22Rv1 (cell line): ENCODE data around the gene PRDM16.

Source experiments
- H3K27ac ChIP-seq: fragments of 450-650 bp; 2 replicates; pipeline ENCODE4 v1.5.1; 2017
- ZFX ChIP-seq: fragments of 450-650 bp; IDR thresholded peaks from 2 replicates; pipeline ENCODE4 v1.6.1; 2017; ENCODE audit warnings: antibody characterized with exemption, borderline replicate concordance
- TF ChIP-seq, protein P1 (sequence below): fragments of 450-650 bp; IDR thresholded peaks from 2 replicates; pipeline ENCODE4 v1.5.1; 2017; ENCODE audit warnings: mild to moderate bottlenecking

The PRDM16 gene

DNA sequence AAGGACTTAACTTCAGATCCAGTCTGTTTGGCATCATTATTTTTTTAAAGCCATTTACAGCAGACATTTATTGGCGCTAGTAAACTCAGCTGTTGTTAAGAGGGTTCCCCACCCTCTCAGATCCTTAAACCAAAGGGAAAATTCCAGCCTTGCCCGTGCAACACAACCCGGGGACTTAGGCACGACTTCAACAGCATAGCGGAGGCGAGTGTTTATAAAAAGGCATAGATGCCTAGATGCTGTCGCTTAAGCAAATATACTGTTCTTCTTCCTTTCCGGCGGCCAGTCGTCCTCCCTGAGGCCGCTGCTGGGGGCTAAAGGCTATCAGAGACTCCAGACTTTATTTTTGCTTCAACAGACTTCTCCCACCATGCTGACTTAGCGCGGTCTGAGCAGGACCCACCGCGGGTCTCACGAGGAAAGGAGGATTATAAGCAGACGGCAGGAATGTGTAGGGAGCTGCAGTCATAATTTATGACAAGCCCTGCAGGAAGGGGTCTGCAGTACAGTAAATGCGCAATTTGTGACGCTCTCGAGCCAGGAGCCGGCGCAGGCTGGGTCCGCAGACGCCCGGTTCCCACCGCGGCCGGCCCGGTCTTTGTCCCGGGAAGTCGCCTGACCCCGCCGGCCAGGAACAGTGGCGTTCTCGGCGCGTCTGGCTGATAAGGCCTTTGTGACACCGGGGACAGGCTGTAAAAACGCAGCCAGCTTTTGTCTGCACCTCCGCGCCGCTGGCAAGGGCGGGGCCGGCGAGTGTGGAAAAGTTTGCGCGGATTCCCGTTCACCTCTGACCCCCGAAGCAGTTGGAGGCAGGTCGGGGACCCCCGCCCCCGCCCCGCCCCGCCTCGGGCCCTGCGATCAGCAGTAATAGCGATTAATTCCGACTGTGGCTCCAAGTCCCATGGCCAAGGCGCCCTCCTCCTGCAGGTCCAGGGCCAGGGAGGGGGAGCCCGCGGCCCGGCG, 324.3 kb downstream of the PRDM16 start:
- TF ChIP-seq, protein P1, sequence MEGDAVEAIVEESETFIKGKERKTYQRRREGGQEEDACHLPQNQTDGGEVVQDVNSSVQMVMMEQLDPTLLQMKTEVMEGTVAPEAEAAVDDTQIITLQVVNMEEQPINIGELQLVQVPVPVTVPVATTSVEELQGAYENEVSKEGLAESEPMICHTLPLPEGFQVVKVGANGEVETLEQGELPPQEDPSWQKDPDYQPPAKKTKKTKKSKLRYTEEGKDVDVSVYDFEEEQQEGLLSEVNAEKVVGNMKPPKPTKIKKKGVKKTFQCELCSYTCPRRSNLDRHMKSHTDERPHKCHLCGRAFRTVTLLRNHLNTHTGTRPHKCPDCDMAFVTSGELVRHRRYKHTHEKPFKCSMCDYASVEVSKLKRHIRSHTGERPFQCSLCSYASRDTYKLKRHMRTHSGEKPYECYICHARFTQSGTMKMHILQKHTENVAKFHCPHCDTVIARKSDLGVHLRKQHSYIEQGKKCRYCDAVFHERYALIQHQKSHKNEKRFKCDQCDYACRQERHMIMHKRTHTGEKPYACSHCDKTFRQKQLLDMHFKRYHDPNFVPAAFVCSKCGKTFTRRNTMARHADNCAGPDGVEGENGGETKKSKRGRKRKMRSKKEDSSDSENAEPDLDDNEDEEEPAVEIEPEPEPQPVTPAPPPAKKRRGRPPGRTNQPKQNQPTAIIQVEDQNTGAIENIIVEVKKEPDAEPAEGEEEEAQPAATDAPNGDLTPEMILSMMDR = no peak
- no peak for TF ChIP-seq ZFX
- H3K27ac ChIP-seq = no peak overlapping the region

- no peak for TF ChIP-seq ZFX
- TF ChIP-seq, protein P1 = no peak
- H3K27ac ChIP-seq = no peak overlapping the region
These were observed 325.3 kb downstream of the PRDM16 start for GRCh38 chr1:3393987-3394920.

DNA sequence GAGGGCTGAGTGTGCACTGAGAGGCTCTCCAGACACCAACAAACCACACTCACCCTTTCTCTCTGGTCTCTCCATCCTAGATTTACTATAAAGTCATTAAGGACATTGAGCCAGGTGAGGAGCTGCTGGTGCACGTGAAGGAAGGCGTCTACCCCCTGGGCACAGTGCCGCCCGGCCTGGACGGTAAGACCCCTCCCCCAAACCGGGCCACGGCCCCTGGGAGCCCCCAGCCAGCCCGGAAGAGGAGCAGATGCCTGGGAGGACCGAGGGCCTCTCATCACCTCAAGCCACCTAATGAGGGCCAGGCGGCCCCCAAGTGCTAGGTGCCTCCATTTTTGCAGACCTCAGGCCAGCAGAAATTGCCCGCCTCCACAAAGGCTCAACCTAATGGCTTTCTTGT, 327.4 kb downstream of the PRDM16 start:
- no peak overlapping the region for H3K27ac ChIP-seq
- no peak for TF ChIP-seq ZFX

DNA sequence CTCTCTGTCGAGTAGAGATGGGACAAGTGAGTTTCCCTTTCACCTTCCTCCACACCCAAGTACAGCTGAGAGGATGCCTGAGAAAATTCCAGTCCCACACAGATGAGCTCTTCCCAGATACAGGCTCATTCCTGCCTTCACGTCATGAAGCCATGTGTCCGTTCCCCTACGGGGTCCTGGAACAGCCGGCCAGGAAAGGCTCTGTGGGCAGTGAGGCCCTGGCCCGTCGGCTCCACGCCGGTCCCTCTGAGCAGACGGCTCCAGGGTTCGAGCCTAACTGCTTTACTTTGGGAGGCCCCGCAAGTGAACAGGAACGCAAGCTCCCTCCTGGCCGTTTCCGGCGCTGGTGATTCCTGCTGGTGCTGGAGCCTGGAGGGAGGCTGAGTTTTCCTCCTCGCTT, 328.3 kb downstream of the PRDM16 start:
- TF ChIP-seq ZFX = no peak
- no peak overlapping the region for H3K27ac ChIP-seq

DNA sequence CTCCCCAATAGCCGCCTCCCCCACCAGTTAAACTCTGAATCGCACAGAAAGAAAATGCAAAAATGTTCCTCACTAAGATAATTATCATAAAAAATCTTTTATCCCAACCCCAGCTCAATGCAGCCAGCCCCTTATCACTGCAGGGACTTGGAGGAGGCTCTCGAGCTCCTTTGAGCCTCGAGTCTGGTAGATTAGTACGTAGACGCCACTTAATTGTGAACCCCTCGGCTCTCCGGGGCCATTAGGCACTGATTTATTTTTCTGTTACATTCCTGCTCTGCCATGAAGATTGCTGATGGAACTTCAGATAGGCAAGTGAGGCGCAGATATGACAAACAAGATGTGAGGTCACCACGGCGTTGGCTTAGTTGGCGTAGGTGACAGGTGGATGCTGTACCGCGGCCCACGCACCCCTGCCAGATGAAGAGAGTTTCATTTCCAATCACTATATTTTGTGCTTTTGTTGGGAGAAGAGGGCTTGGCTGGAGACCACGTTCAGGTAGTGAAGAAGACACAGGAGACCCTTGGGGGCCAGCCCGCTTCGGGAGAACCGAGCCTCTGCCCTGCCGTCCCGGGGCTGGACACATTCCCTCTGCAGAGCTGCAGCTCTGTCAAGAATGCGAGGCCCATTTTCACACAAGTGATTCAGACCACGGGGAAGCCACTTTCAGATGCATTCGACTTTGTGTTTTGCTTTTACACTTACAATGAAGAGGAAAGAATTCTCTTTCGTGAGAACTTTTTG, 329.6 kb downstream of the PRDM16 start:
- H3K27ac ChIP-seq = no peak overlapping the region
- TF ChIP-seq, protein P1 = no peak
- TF ChIP-seq ZFX = no peak

DNA sequence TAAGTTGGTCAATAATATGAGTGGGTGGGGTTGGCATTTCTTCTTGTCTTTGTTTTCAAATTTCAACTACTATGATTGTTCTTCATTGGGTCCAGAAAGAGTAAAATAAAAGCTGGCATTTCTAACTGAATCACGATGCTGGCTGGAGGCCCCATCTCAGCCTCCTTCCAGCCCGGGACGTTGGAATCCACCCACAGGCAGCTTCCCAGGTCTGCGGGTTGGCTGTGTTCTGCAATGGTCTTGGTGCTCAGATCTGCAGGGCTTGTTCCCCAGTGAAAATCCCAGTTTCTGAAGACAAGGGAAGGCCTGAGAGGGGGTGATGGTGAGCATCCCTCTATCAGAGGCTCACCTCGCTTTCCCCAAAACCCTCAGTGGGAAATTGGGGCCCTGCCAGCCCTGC, 330.7 kb downstream of the PRDM16 start:
- H3K27ac ChIP-seq = no peak overlapping the region
- TF ChIP-seq ZFX = no peak
- TF ChIP-seq, protein P1 = no peak

- TF ChIP-seq, protein P1 = no peak
- TF ChIP-seq ZFX = no peak
- no peak overlapping the region for H3K27ac ChIP-seq
These were observed 332.7 kb downstream of the PRDM16 start for GRCh38 chr1:3401585-3402257.
